Nephron (organoid): Measurements from ENCODE around the gene PRAMEF10.
"Not testable (repeated sequence)": the region's sequence is repeated elsewhere in the genome, so short reads cannot be mapped to it uniquely, and the experiment has no call there.

Experiments used
- H3K27ac Mint-ChIP-seq, 3 experiments: 2 replicates each; pipeline ENCODE4 v1.8.0; 2020; ENCODE audit warnings: mixed read lengths in 3 of 3, mild to moderate bottlenecking in 2 of 3, moderate library complexity in 1 of 3
- H3K27me3 Mint-ChIP-seq: 2 replicates; pipeline ENCODE4 v1.8.0; 2021; ENCODE audit warnings: low read depth, mild to moderate bottlenecking, moderate library complexity, mixed read lengths
- H3K36me3 Mint-ChIP-seq: 2 replicates; pipeline ENCODE4 v1.8.0; 2020; ENCODE audit warnings: low read depth, mixed read lengths
- H3K4me1 Mint-ChIP-seq: 2 replicates; pipeline ENCODE4 v1.8.0; 2020; ENCODE audit warnings: mixed read lengths
- H3K4me3 Mint-ChIP-seq, 3 experiments: 2 replicates each; pipeline ENCODE4 v1.8.0; 2020; ENCODE audit warnings: mild to moderate bottlenecking in 3 of 3, mixed read lengths in 3 of 3, moderate library complexity in 2 of 3
- H3K9me3 Mint-ChIP-seq: 2 replicates; pipeline ENCODE4 v1.8.0; 2020; ENCODE audit warnings: mixed read lengths
- CTCF ChIP-seq, 3 experiments: fragments of 200-600 bp; sonication (generic); IDR thresholded peaks; one replicate each; pipeline ENCODE4 v1.5.0; 2021; ENCODE audit warnings: antibody characterized with exemption in 3 of 3; ENCODE audit not compliant: unreplicated experiment in 3 of 3

The PRAMEF10 gene

GRCh38 chr1:12851779-12852178 lies 46.3 kb downstream of the PRAMEF10 start:
- H3K4me3 Mint-ChIP-seq = no peak overlapping the region
- peaks cover 13% of the 10 kb centered on the region for H3K9me3 Mint-ChIP-seq
- no peaks in the 10 kb centered on the region for H3K4me1 Mint-ChIP-seq
- no peak for TF ChIP-seq CTCF (IDR thresholded peaks at IDR 0.05; ENCODE audit: unreplicated experiment in 3 of 3)
- no peaks in the 10 kb centered on the region for H3K27me3 Mint-ChIP-seq
- H3K36me3 Mint-ChIP-seq = no peaks in the 10 kb centered on the region
- no peak overlapping the region for H3K27ac Mint-ChIP-seq

GRCh38 chr1:12848620-12849019 lies 49.5 kb downstream of the PRAMEF10 start, which contains the start of gene HNRNPCL1:
TSS of gene HNRNPCL1 (minus strand) at chr1:12848720. CDS start at chr1:12848289, 431 bp downstream.
- H3K9me3 Mint-ChIP-seq = peaks cover 13% of the 10 kb centered on the region
- H3K36me3 Mint-ChIP-seq, H3K27ac Mint-ChIP-seq, H3K4me1 Mint-ChIP-seq, H3K27me3 Mint-ChIP-seq, H3K4me3 Mint-ChIP-seq: not testable (repeated sequence)
